WTC11 (cell line): Measurements from ENCODE around the gene EFCC1. TPM values are rescaled to one million over a fixed set of nuclear protein-coding genes. Genes with fewer than 3 reads are reported as not detected.

ENCODE experiments used
- ATAC-seq: fragments of 200-7000 bp; cut with Tn5 transposase; 2 replicates; pipeline ENCODE4 v1.10.0; 2021; ENCODE audit warnings: mild to moderate bottlenecking, moderate library complexity
- CTCF ChIA-PET: fragments of 300-600 bp; sonication (Branson Sonifier 250); formaldehyde crosslinking; loops from one replicate; lab custom pipeline; 2021; ENCODE audit warnings: antibody characterized with exemption; lab: Charles Lee
- POLR2A ChIA-PET: fragments of 350-600 bp; sonication (Branson Sonifier 250); formaldehyde crosslinking; loops from one replicate; lab custom pipeline; 2021; ENCODE audit warnings: antibody characterized with exemption; lab: Charles Lee
- DNase-seq: peaks from one replicate; pipeline ENCODE4 v3.0.0; 2021; ENCODE audit warnings: low spot score
- H3K27ac Mint-ChIP-seq: 2 replicates; pipeline ENCODE4 v1.8.0; 2021; ENCODE audit warnings: mixed read lengths
- H3K27me3 Mint-ChIP-seq: 2 replicates; pipeline ENCODE4 v1.8.0; 2021; ENCODE audit warnings: low read depth, mild to moderate bottlenecking, moderate library complexity, mixed read lengths
- H3K36me3 Mint-ChIP-seq: 2 replicates; pipeline ENCODE4 v1.8.0; 2021; ENCODE audit warnings: mixed read lengths
- H3K4me1 Mint-ChIP-seq: 2 replicates; pipeline ENCODE4 v1.8.0; 2022; ENCODE audit warnings: mixed read lengths
- H3K4me3 Mint-ChIP-seq: 2 replicates; pipeline ENCODE4 v1.8.0; 2021; ENCODE audit warnings: mild to moderate bottlenecking, moderate library complexity, mixed read lengths
- H3K9me3 Mint-ChIP-seq: 2 replicates; pipeline ENCODE4 v1.8.0; 2021; ENCODE audit warnings: mixed read lengths
- ATF2 ChIP-seq: sonication (generic); formaldehyde crosslinking; IDR thresholded peaks from 2 replicates; pipeline ENCODE4 v1.8.1; 2022; ENCODE audit warnings: low read depth, missing genetic modification reagents, borderline replicate concordance
- E2F1 ChIP-seq: sonication (generic); formaldehyde crosslinking; IDR thresholded peaks from 2 replicates; pipeline ENCODE4 v1.8.0; 2022; ENCODE audit warnings: mild to moderate bottlenecking, missing genetic modification reagents
- FOXK1 ChIP-seq: sonication (generic); formaldehyde crosslinking; IDR thresholded peaks from 2 replicates; pipeline ENCODE4 v1.8.0; 2022; ENCODE audit warnings: mild to moderate bottlenecking, moderate library complexity, missing genetic modification reagents
- GTF2I ChIP-seq: fragments of 250-450 bp; sonication (Bioruptor Pico); conservative IDR thresholded peaks from 2 replicates; pipeline ENCODE4 v1.4.0; 2021; ENCODE audit warnings: mild to moderate bottlenecking
- HMGA2 ChIP-seq: fragments of 250-450 bp; sonication (Bioruptor Pico); IDR thresholded peaks from 2 replicates; pipeline ENCODE4 v1.4.0; 2021; ENCODE audit warnings: mild to moderate bottlenecking, moderate library complexity
- MYBL2 ChIP-seq: sonication (generic); formaldehyde crosslinking; IDR thresholded peaks from 2 replicates; pipeline ENCODE4 v1.8.1; 2023; ENCODE audit warnings: mild to moderate bottlenecking, moderate library complexity, missing genetic modification reagents
- NFYB ChIP-seq: sonication (generic); formaldehyde crosslinking; conservative IDR thresholded peaks from 2 replicates; pipeline ENCODE4 v1.8.0; 2022; ENCODE audit warnings: low read depth, missing genetic modification reagents
- NR3C1 ChIP-seq: sonication (generic); formaldehyde crosslinking; conservative IDR thresholded peaks from 2 replicates; pipeline ENCODE4 v1.8.1; 2023; ENCODE audit warnings: low read depth, mild to moderate bottlenecking, missing genetic modification reagents
- PRRX2 ChIP-seq: fragments of 250-450 bp; sonication (Bioruptor Pico); IDR thresholded peaks from 2 replicates; pipeline ENCODE4 v1.8.0; 2021; ENCODE audit warnings: mild to moderate bottlenecking
- ZBTB21 ChIP-seq: sonication (generic); formaldehyde crosslinking; IDR thresholded peaks from 2 replicates; pipeline ENCODE4 v1.8.1; 2023; ENCODE audit warnings: mild to moderate bottlenecking, missing genetic modification reagents, borderline replicate concordance
- ZNF138 ChIP-seq: sonication (generic); formaldehyde crosslinking; conservative IDR thresholded peaks from 2 replicates; pipeline ENCODE4 v1.8.1; 2022; ENCODE audit warnings: mild to moderate bottlenecking, moderate library complexity, missing genetic modification reagents
- ZNF396 ChIP-seq: fragments of 250-450 bp; sonication (Bioruptor Pico); IDR thresholded peaks from 2 replicates; pipeline ENCODE4 v1.8.0; 2021; ENCODE audit warnings: mild to moderate bottlenecking, moderate library complexity, borderline replicate concordance
- ZNF671 ChIP-seq: fragments of 250-450 bp; sonication (Bioruptor Pico); IDR thresholded peaks from 2 replicates; pipeline ENCODE4 v1.8.0; 2021; ENCODE audit warnings: mild to moderate bottlenecking
- total RNA-seq: library from RNA; stranded (reverse); gene quantifications from 3 replicates; pipeline ENCODE4 v1.2.3, GENCODE V29; 2021
- TF ChIP-seq, protein P1 (sequence below): sonication (generic); formaldehyde crosslinking; IDR thresholded peaks from 2 replicates; pipeline ENCODE4 v1.8.1; 2022; ENCODE audit warnings: missing genetic modification reagents, borderline replicate concordance
- TF ChIP-seq, protein P2 (sequence below): sonication (generic); formaldehyde crosslinking; conservative IDR thresholded peaks from 2 replicates; pipeline ENCODE4 v1.8.1; 2023; ENCODE audit warnings: mild to moderate bottlenecking, low read depth, missing genetic modification reagents, moderate library complexity
- TF ChIP-seq, protein P3 (sequence below): sonication (generic); formaldehyde crosslinking; IDR thresholded peaks from 2 replicates; pipeline ENCODE4 v1.8.0; 2022; ENCODE audit warnings: mild to moderate bottlenecking, missing genetic modification reagents
- TF ChIP-seq, protein P4 (sequence below): sonication (generic); formaldehyde crosslinking; IDR thresholded peaks from 2 replicates; pipeline ENCODE4 v1.8.1; 2023; ENCODE audit warnings: mild to moderate bottlenecking, missing genetic modification reagents
- TF ChIP-seq, protein P5 (sequence below): fragments of 250-450 bp; sonication (Bioruptor Pico); IDR thresholded peaks from 2 replicates; pipeline ENCODE4 v1.9.0; 2021; ENCODE audit warnings: mild to moderate bottlenecking

EFCC1 gene
- total RNA-seq, 1 experiment from 2014 or later: 0.31 TPM

DNA sequence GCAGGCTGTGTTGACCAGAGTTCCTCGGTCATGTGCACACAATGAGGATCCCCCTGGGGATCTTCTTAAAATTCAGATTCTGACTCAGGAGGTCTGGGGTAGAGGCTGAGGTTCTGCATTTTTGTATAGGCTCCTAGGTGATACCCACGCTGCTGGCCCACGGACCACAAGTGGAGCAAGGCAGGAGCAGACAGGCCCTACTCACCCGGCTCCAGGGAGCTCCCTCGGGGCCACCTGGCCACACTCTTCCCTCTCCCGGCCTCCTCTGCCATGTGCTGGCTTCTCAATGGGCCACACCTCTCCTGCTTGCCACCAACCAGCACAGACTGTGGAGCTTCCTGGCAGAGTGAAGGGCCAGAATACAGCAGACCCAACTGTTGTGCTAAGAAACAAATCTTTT lies 83.4 kb downstream of the EFCC1 start:
- POLR2A ChIA-PET: interaction anchor here (0.6 to 0.7 kb wide), 3 partner anchors 75 to 312 kb away, joined by 4 to 5 read pairs (median 4); no protein-coding TSS in a partner anchor
- Mint-ChIP-seq H3K27ac (no peak overlapping the region), H3K4me3 (no peak overlapping the region), H3K9me3 (no peaks in the 10 kb centered on the region), H3K4me1 (no peaks in the 10 kb centered on the region), H3K27me3 (peaks cover 10% of the 10 kb centered on the region), H3K36me3 (no peaks in the 10 kb centered on the region)
- TF ChIP-seq, protein P1, sequence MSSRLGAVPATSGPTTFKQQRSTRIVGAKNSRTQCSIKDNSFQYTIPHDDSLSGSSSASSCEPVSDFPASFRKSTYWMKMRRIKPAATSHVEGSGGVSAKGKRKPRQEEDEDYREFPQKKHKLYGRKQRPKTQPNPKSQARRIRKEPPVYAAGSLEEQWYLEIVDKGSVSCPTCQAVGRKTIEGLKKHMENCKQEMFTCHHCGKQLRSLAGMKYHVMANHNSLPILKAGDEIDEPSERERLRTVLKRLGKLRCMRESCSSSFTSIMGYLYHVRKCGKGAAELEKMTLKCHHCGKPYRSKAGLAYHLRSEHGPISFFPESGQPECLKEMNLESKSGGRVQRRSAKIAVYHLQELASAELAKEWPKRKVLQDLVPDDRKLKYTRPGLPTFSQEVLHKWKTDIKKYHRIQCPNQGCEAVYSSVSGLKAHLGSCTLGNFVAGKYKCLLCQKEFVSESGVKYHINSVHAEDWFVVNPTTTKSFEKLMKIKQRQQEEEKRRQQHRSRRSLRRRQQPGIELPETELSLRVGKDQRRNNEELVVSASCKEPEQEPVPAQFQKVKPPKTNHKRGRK (CRISPR knock-in tag): no peak
- TF ChIP-seq, protein P2, sequence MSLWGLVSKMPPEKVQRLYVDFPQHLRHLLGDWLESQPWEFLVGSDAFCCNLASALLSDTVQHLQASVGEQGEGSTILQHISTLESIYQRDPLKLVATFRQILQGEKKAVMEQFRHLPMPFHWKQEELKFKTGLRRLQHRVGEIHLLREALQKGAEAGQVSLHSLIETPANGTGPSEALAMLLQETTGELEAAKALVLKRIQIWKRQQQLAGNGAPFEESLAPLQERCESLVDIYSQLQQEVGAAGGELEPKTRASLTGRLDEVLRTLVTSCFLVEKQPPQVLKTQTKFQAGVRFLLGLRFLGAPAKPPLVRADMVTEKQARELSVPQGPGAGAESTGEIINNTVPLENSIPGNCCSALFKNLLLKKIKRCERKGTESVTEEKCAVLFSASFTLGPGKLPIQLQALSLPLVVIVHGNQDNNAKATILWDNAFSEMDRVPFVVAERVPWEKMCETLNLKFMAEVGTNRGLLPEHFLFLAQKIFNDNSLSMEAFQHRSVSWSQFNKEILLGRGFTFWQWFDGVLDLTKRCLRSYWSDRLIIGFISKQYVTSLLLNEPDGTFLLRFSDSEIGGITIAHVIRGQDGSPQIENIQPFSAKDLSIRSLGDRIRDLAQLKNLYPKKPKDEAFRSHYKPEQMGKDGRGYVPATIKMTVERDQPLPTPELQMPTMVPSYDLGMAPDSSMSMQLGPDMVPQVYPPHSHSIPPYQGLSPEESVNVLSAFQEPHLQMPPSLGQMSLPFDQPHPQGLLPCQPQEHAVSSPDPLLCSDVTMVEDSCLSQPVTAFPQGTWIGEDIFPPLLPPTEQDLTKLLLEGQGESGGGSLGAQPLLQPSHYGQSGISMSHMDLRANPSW: no peak
- TF ChIP-seq, protein P3, sequence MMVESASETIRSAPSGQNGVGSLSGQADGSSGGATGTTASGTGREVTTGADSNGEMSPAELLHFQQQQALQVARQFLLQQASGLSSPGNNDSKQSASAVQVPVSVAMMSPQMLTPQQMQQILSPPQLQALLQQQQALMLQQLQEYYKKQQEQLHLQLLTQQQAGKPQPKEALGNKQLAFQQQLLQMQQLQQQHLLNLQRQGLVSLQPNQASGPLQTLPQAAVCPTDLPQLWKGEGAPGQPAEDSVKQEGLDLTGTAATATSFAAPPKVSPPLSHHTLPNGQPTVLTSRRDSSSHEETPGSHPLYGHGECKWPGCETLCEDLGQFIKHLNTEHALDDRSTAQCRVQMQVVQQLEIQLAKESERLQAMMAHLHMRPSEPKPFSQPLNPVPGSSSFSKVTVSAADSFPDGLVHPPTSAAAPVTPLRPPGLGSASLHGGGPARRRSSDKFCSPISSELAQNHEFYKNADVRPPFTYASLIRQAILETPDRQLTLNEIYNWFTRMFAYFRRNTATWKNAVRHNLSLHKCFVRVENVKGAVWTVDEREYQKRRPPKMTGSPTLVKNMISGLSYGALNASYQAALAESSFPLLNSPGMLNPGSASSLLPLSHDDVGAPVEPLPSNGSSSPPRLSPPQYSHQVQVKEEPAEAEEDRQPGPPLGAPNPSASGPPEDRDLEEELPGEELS (CRISPR knock-in tag): no peak
- TF ChIP-seq ZNF671 (no peak), HMGA2 (CRISPR knock-in tag) (no peak)
- no peak for DNase-seq
- no peak for ATAC-seq
- CTCF ChIA-PET: interaction anchor here (0.7 to 2.4 kb wide), 5 partner anchors 15 to 114 kb away, joined by 4 to 12 read pairs (median 6); no protein-coding TSS in a partner anchor

GRCh38 chr3:129085165-129085715 lies 84.1 kb downstream of the EFCC1 start:
- H3K4me3 Mint-ChIP-seq: no peak overlapping the region
- peaks cover 8% of the 10 kb centered on the region for H3K27me3 Mint-ChIP-seq
- H3K4me1 Mint-ChIP-seq: no peaks in the 10 kb centered on the region
- H3K27ac Mint-ChIP-seq: no peak overlapping the region
- DNase-seq: no peak
- H3K9me3 Mint-ChIP-seq: no peaks in the 10 kb centered on the region
- no peak for ATAC-seq
- POLR2A ChIA-PET: interaction anchor here (0.6 kb wide), 1 partner anchor 311 kb away, joined by 4 read pairs; no protein-coding TSS in a partner anchor
- CTCF ChIA-PET: interaction anchor here (0.7 to 2.4 kb wide), 5 partner anchors 16 to 115 kb away, joined by 4 to 12 read pairs (median 6); no protein-coding TSS in a partner anchor
- no peaks in the 10 kb centered on the region for H3K36me3 Mint-ChIP-seq
- TF ChIP-seq GTF2I (CRISPR knock-in tag): no peak
- TF ChIP-seq, protein P4, sequence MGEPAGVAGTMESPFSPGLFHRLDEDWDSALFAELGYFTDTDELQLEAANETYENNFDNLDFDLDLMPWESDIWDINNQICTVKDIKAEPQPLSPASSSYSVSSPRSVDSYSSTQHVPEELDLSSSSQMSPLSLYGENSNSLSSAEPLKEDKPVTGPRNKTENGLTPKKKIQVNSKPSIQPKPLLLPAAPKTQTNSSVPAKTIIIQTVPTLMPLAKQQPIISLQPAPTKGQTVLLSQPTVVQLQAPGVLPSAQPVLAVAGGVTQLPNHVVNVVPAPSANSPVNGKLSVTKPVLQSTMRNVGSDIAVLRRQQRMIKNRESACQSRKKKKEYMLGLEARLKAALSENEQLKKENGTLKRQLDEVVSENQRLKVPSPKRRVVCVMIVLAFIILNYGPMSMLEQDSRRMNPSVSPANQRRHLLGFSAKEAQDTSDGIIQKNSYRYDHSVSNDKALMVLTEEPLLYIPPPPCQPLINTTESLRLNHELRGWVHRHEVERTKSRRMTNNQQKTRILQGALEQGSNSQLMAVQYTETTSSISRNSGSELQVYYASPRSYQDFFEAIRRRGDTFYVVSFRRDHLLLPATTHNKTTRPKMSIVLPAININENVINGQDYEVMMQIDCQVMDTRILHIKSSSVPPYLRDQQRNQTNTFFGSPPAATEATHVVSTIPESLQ: no peak
- TF ChIP-seq ZBTB21 (CRISPR knock-in tag): no peak
- TF ChIP-seq ZNF138 (CRISPR knock-in tag): no peak
- no peak for TF ChIP-seq E2F1 (CRISPR knock-in tag)
- TF ChIP-seq, protein P5, sequence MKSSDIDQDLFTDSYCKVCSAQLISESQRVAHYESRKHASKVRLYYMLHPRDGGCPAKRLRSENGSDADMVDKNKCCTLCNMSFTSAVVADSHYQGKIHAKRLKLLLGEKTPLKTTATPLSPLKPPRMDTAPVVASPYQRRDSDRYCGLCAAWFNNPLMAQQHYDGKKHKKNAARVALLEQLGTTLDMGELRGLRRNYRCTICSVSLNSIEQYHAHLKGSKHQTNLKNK (CRISPR knock-in tag): no peak
- TF ChIP-seq, protein P2: no peak
- no peak for TF ChIP-seq ATF2 (CRISPR knock-in tag)
- no peak for TF ChIP-seq ZNF396
- no peak for TF ChIP-seq MYBL2 (CRISPR knock-in tag)
- TF ChIP-seq NR3C1 (CRISPR knock-in tag): no peak
- no peak for TF ChIP-seq FOXK1 (CRISPR knock-in tag)
- no peak for TF ChIP-seq PRRX2
- TF ChIP-seq NFYB (CRISPR knock-in tag): no peak
